Left lobe of liver (tissue), 2 donors: ENCODE measurements around the gene OR5M8. TPM values are rescaled to one million over a fixed set of nuclear protein-coding genes. Genes with fewer than 3 reads are reported as not detected.

Source experiments
- ATAC-seq: fragments of 200-7000 bp; cut with Tn5 transposase; one replicate; pipeline ENCODE4 v1.9.1; 2020; ENCODE audit warnings: mild to moderate bottlenecking, moderate library complexity
- DNase-seq: peaks from one replicate; pipeline ENCODE4 v3.0.0-alpha.2; 2020; ENCODE audit warnings: low spot score
- total RNA-seq: library from RNA; stranded (reverse); gene quantifications from one replicate; pipeline ENCODE4 v1.2.1, GENCODE V29; 2021
- donor health status: DM: no; HTN: no; CAD: no; lungs with moderate emphysema.
- donor health status: DM: no; HTN: yes; CAD: no.

The OR5M8 gene
- total RNA-seq, result not detected

DNA sequence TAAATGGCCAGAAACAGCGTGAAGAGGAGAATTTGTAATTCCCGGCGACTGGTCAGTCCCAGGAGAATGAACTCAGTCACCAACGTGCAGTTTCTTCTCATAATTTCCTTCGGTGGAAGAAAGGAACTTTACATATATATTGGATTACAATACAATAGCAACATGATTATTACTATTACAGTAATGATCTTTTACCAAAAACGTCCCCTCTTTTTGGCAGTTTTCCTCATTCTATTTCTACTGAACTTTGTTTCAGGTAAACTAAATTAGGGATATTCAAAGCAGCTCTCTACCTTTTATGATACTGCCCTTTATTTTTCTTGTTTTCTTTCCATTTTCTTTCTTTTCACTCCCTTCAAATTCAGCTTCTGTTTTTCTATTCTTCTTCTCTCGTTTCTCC lies at the start of gene OR5M8:
Gene OR5M8, minus strand, starts transcription at position 101 of the 400 bp plus-strand sequence. Its CDS starts 0 bp downstream, at position 101.
- no peak for ATAC-seq
- no peak for DNase-seq

DNA sequence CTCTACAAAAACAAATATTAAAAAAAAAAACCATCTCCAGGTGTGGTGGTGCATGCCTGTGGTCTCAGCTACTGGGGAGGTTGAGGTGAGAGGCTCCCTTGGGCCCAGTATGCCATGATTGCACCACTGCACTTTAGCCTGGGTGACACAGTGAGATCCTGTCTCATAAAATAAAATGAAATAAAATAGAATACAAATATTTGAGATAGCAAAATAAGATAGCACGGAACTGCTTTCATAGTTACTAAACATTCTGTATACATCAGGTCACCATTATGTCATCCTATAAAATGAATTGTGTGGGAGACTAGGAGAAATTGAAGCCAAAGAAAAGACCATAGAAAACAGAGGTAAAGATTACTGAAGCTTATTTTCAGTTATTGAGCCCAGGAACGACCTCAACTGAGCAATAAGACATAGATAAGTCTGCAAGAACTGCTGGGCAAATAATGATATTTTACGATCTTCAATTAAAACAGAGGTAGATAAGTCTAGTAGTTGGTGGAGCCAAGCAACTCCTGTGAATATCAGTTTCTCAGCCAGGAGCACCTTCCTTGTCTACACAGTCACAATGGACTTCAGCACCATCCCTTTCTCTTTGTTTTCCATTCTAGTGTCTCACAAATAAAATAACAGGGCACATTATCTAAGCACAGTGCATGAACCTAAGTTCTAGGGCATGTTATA lies 42.0 kb upstream of the OR5M8 start:
- DNase-seq, result no peak
- no peak for ATAC-seq

DNA sequence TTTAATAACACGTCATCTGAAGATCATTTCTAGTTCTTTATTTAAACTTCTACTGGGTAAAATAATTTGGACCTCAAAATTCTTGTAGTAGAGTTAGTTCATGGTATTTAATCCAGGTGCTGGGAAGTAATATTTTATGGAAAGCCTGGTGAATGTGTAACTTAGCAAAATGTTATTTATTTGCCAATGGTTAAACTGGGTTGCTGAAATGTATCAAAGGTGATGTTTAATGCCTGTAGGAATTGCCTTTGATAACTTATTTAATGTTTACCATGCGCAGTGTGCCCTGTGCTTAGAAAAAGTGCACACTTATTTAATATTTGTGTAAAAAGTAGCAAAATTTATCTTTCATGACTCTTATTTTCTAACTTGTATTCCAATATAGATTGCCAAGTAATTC lies 40.7 kb upstream of the OR5M8 start:
- ATAC-seq (no peak), DNase-seq (no peak)

GRCh38 chr11:56522008-56522407 lies 30.8 kb upstream of the OR5M8 start:
- no peak for DNase-seq
- ATAC-seq, result no peak

GRCh38 chr11:56513280-56513679 lies 22.1 kb upstream of the OR5M8 start:
- no peak for ATAC-seq
- DNase-seq, result no peak

GRCh38 chr11:56509439-56509838 lies 18.3 kb upstream of the OR5M8 start:
- no peak for DNase-seq

GRCh38 chr11:56497010-56497409 lies 5.8 kb upstream of the OR5M8 start:
- no peak for DNase-seq
- no peak for ATAC-seq

More at GRCh38 chr11:56509439-56509838, 18.3 kb upstream of the OR5M8 start:
- no peak for ATAC-seq

GRCh38 chr11:56495117-56495516 lies 3.9 kb upstream of the OR5M8 start:
- DNase-seq (no peak), ATAC-seq (no peak)

DNA sequence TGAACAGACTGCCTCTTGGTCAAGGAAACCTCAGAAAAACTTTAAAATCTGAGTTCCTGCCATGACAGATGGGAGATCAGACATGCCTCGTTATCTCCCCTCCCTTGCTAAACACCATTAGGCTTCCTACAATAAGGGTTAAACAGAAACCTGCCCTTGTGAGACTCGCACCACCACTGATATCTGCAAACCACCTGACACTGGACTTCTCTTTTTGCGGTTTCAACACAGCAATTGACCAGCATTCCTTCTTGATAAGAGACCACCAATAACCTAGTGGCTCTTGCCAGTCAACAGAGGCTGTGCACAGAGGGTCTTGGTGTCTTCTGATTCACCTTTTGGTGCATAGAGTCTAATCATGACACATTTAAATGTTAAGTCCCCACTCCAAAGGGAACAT lies 4.4 kb downstream of the OR5M8 start:
- no peak for DNase-seq
- ATAC-seq, result no peak

GRCh38 chr11:56474729-56475235 lies 16.4 kb downstream of the OR5M8 start:
- no peak for ATAC-seq
- no peak for DNase-seq

GRCh38 chr11:56473252-56473651 lies 17.9 kb downstream of the OR5M8 start, which contains the start of gene OR5M3:
TSS of gene OR5M3 (minus strand) at chr11:56473352. CDS start at chr11:56470497, 2,855 bp downstream.
- ATAC-seq (no peak), DNase-seq (no peak)

DNA sequence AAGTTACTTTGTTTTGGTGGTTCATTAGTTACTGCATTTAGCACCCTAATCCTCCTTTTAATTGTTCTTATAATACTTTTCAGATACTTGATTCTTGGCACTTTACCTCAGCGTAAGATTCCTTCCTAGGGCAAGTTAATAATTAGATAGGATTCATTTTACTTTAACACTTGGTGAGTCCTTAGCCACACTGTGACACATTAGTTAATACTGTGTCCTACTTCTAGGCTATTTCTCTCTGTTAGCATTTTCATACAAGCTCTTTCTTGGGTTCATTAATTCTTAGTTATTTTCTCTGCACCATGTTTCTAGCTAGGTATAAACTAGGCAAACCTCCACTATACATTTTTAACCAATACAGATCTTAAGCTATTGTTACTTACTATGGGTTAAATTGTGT lies 34.1 kb downstream of the OR5M8 start:
- ATAC-seq (no peak), DNase-seq (no peak)

DNA sequence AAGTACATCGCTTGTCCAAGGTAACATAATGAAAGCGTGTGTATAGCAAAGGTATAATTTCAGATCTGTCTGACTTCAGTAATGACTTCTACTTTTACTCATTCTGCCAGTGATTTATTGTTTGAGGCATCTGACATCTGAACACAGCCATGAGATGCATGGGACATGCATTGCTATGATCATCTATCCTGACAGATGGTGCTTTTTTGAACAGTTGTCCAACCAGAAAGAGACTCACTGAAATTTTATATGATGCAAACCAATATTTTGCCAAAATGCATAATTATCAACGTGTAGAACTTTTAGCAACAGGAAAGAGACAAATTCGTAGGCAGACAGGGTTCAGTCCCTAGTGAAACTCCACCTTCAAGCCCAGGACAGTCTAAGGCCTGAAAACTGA lies 37.6 kb downstream of the OR5M8 start:
- ATAC-seq (no peak), DNase-seq (no peak)

Other genes starting within 250 kb of the OR5M8 start
- gene OR5T3, start 239.1 kb downstream of the OR5M8 start, total RNA-seq, result not detected
- not detected for gene OR5T1, start 217.2 kb downstream of the OR5M8 start, total RNA-seq
- gene OR8H1, start 199.1 kb downstream of the OR5M8 start, total RNA-seq, result not detected
- not detected for gene OR8K3, start 176.2 kb downstream of the OR5M8 start, total RNA-seq
- not detected for gene OR8K1, start 145.3 kb downstream of the OR5M8 start, total RNA-seq
- gene OR8J1, start 137.1 kb downstream of the OR5M8 start, total RNA-seq, result not detected
- not detected for gene OR8U1, start 115.7 kb downstream of the OR5M8 start, total RNA-seq
- not detected for gene OR5AL1, start 78.7 kb downstream of the OR5M8 start, total RNA-seq
- not detected for gene OR5M3, start 18.0 kb downstream of the OR5M8 start, total RNA-seq
- gene OR5M11, start 51.9 kb upstream of the OR5M8 start, total RNA-seq, result not detected
- gene OR5M10, start 86.4 kb upstream of the OR5M8 start, total RNA-seq, result not detected
- not detected for gene OR5M1, start 123.5 kb upstream of the OR5M8 start, total RNA-seq
- not detected for gene OR5AP2, start 151.1 kb upstream of the OR5M8 start, total RNA-seq
- gene OR5AR1, start 172.3 kb upstream of the OR5M8 start, total RNA-seq, result not detected
- not detected for gene OR9G1, start 207.7 kb upstream of the OR5M8 start, total RNA-seq